PC-3 (cell line): ENCODE measurements around the gene TMEM229B. TPM values are rescaled to one million over a fixed set of nuclear protein-coding genes. Genes with fewer than 3 reads are reported as not detected.

Experiments used
- ATAC-seq: fragments of 200-7000 bp; cut with Tn5 transposase; 2 replicates; pipeline ENCODE4 v1.9.1; 2020; ENCODE audit warnings: mild to moderate bottlenecking, moderate library complexity
- BruUV-seq: library from RNA; stranded (reverse); fragments of 400-500 nt; replicated peaks from 2 replicates; lab custom pipeline; 2021; lab: Mats Ljungman, UMichigan
- CTCF ChIA-PET: fragments of 300-600 bp; sonication (Branson Sonifier 250); formaldehyde crosslinking; loops from one replicate; lab custom pipeline; 2022; ENCODE audit warnings: antibody characterized with exemption; lab: Charles Lee
- POLR2A ChIA-PET: fragments of 300-600 bp; sonication (Branson Sonifier 250); formaldehyde crosslinking; loops from one replicate; lab custom pipeline; 2022; ENCODE audit warnings: antibody characterized with exemption; ENCODE audit not compliant: unreplicated experiment; lab: Charles Lee
- DNase-seq: peaks from one replicate; pipeline ENCODE4 v3.0.0-alpha.2; 2015
- H2AFZ ChIP-seq: fragments of 300-600 bp; sonication (generic); 2 replicates; pipeline ENCODE4 v1.6.0; 2016; ENCODE audit warnings: antibody characterized with exemption, low read length
- H3F3A ChIP-seq: fragments of 300-600 bp; sonication (generic); one replicate; pipeline ENCODE4 v1.6.0; 2017; ENCODE audit warnings: antibody characterized with exemption, low read length, control low read depth, mild to moderate bottlenecking; ENCODE audit not compliant: unreplicated experiment
- H3K27ac ChIP-seq: fragments of 300-600 bp; sonication (generic); 2 replicates; pipeline ENCODE4 v1.5.1; 2016; ENCODE audit warnings: mild to moderate bottlenecking, low read length
- H3K27me3 ChIP-seq: fragments of 300-600 bp; sonication (generic); 2 replicates; pipeline ENCODE4 v1.6.1; 2016; ENCODE audit warnings: low read length, mixed read lengths
- H3K36me3 ChIP-seq: fragments of 300-600 bp; sonication (generic); 2 replicates; pipeline ENCODE4 v1.6.1; 2016; ENCODE audit warnings: low read depth, mixed run types, low read length, mixed read lengths
- H3K4me1 ChIP-seq: fragments of 300-600 bp; sonication (generic); 2 replicates; pipeline ENCODE4 v1.5.1; 2016; ENCODE audit warnings: low read length; ENCODE audit not compliant: insufficient read depth
- H3K4me2 ChIP-seq: fragments of 300-600 bp; sonication (generic); 2 replicates; pipeline ENCODE4 v1.6.0; 2016; ENCODE audit warnings: low read length
- H3K4me3 ChIP-seq: fragments of 300-600 bp; sonication (generic); 2 replicates; pipeline ENCODE4 v1.5.1; 2016; ENCODE audit warnings: mild to moderate bottlenecking, low read length, mixed read lengths
- H3K79me2 ChIP-seq: fragments of 300-600 bp; sonication (generic); 2 replicates; pipeline ENCODE4 v1.6.1; 2017; ENCODE audit warnings: low read length, mixed read lengths
- H3K9ac ChIP-seq: fragments of 300-600 bp; sonication (generic); 2 replicates; pipeline ENCODE4 v1.6.0; 2016; ENCODE audit warnings: mild to moderate bottlenecking, low read length
- H3K9me2 ChIP-seq: fragments of 300-600 bp; sonication (generic); replicated peaks from 2 replicates; pipeline ENCODE4 v1.6.1; 2016; ENCODE audit warnings: mixed run types, low read length, mixed read lengths
- H3K9me3 ChIP-seq: fragments of 300-600 bp; sonication (generic); 2 replicates; pipeline ENCODE4 v1.6.1; 2016; ENCODE audit warnings: low read length, mixed read lengths
- H4K20me1 ChIP-seq: fragments of 300-600 bp; sonication (generic); 2 replicates; pipeline ENCODE4 v1.6.1; 2016; ENCODE audit warnings: low read length, mixed read lengths
- EZH2 ChIP-seq: fragments of 300-600 bp; sonication (generic); IDR thresholded peaks from one replicate; pipeline ENCODE4 v1.6.1; 2017; ENCODE audit warnings: antibody characterized with exemption, mild to moderate bottlenecking, low read length; ENCODE audit not compliant: unreplicated experiment
- EZH2phosphoT487 ChIP-seq: fragments of 300-600 bp; sonication (generic); IDR thresholded peaks from 2 replicates; pipeline ENCODE4 v1.6.1; 2018; ENCODE audit warnings: mild to moderate bottlenecking, antibody characterized with exemption, low read length, borderline replicate concordance
- intact Hi-C: fragments of 100-400 bp; cut with micrococcal nuclease; formaldehyde crosslinking; loops from 2 replicates; pipeline ENCODE4 v1.9.0; 2023
- total RNA-seq: library from RNA; depleted of rRNA; stranded (reverse); fragments of >200 nt; gene quantifications from 2 replicates; pipeline ENCODE4 v1.2.3, GENCODE V29; 2014
- TF ChIP-seq, protein P1 (sequence below): fragments of 300-600 bp; sonication (generic); conservative IDR thresholded peaks from 2 replicates; pipeline ENCODE4 v1.5.1; 2017; ENCODE audit warnings: antibody characterized with exemption, low read depth, mild to moderate bottlenecking, low read length

Gene TMEM229B
- total RNA-seq, 1 experiment from 2014 or later = not detected

DNA sequence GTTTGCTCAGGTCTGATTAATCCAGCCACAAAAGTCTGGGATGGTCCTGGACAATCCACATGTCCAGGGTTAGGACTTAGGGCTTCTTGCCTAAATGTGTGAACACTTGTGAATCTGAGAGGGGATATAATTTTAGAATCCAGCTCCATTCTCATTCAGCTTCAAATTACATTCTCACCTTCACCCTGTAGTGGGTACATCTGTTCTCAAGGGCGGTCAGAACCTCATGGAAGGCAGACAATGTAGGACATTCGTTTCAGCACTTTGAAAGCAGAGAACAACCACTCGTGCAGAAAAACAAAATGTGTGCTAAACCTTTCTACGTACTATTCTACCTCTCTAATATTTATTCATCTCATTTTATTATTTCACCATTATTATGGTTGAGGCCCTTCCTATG, 1.2 kb downstream of the TMEM229B start:
- no peaks in the 10 kb centered on the region for H3K9me2 ChIP-seq
- no peaks in the 10 kb centered on the region for H3K4me1 ChIP-seq
- no peaks in the 10 kb centered on the region; the same call in 1 of the 2 replicates for H3K27me3 ChIP-seq
- H4K20me1 ChIP-seq = no peaks in the 10 kb centered on the region
- H3K4me2 ChIP-seq = no peak overlapping the region
- H3K9ac ChIP-seq = no peak overlapping the region
- no peak for ATAC-seq
- DNase-seq = no peak
- no peaks in the 10 kb centered on the region for H3F3A ChIP-seq
- H3K36me3 ChIP-seq = no peaks in the 10 kb centered on the region
- BruUV-seq = no TSS peak
- no peak overlapping the region for H3K27ac ChIP-seq
- ChIA-PET POLR2A (no interaction called here), CTCF (no interaction called here)
- no peak overlapping the region for H3K4me3 ChIP-seq
- no peak overlapping the region for H2AFZ ChIP-seq
- TF ChIP-seq EZH2phosphoT487 = no peak
- no peak for TF ChIP-seq EZH2
- TF ChIP-seq, protein P1, sequence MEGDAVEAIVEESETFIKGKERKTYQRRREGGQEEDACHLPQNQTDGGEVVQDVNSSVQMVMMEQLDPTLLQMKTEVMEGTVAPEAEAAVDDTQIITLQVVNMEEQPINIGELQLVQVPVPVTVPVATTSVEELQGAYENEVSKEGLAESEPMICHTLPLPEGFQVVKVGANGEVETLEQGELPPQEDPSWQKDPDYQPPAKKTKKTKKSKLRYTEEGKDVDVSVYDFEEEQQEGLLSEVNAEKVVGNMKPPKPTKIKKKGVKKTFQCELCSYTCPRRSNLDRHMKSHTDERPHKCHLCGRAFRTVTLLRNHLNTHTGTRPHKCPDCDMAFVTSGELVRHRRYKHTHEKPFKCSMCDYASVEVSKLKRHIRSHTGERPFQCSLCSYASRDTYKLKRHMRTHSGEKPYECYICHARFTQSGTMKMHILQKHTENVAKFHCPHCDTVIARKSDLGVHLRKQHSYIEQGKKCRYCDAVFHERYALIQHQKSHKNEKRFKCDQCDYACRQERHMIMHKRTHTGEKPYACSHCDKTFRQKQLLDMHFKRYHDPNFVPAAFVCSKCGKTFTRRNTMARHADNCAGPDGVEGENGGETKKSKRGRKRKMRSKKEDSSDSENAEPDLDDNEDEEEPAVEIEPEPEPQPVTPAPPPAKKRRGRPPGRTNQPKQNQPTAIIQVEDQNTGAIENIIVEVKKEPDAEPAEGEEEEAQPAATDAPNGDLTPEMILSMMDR = no peak
- no peaks in the 10 kb centered on the region for H3K9me3 ChIP-seq
- no peaks in the 10 kb centered on the region for H3K79me2 ChIP-seq
- intact Hi-C loops = no loop called here

DNA sequence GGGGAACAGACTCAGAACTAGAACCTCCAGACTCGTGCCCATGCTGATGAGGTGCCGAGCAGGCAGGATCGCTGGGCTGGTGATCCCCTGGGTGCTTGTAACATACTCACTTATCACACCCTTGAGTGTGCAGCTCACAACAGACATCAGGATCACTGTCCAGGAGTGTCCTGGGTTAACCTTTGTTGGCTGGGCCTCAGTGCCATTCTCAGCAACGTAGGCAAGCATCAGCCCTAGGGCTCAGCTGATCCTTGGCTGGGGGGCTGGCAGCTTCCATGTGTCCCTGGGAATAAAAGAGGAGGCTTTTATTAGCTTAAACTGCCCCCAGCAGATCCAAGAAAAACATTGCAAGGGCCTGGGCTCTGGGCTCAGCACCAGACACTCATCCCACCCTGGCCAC, 1.6 kb downstream of the TMEM229B start:
- CTCF ChIA-PET = no interaction called here
- BruUV-seq = no TSS peak
- Histone ChIP-seq H4K20me1 (no peaks in the 10 kb centered on the region), H3F3A (no peaks in the 10 kb centered on the region), H3K27me3 (no peaks in the 10 kb centered on the region; the same call in 1 of the 2 replicates), H3K9ac (no peak overlapping the region), H3K36me3 (no peaks in the 10 kb centered on the region), H3K9me3 (no peaks in the 10 kb centered on the region), H3K9me2 (no peaks in the 10 kb centered on the region), H3K79me2 (no peaks in the 10 kb centered on the region), H2AFZ (no peak overlapping the region), H3K4me1 (no peaks in the 10 kb centered on the region), H3K27ac (no peak overlapping the region), H3K4me2 (no peak overlapping the region), H3K4me3 (no peak overlapping the region)
- intact Hi-C loops = no loop called here
- POLR2A ChIA-PET = no interaction called here
- DNase-seq = no peak
- TF ChIP-seq, protein P1 = no peak
- TF ChIP-seq EZH2phosphoT487 (no peak), EZH2 (no peak)
- ATAC-seq = no peak

DNA sequence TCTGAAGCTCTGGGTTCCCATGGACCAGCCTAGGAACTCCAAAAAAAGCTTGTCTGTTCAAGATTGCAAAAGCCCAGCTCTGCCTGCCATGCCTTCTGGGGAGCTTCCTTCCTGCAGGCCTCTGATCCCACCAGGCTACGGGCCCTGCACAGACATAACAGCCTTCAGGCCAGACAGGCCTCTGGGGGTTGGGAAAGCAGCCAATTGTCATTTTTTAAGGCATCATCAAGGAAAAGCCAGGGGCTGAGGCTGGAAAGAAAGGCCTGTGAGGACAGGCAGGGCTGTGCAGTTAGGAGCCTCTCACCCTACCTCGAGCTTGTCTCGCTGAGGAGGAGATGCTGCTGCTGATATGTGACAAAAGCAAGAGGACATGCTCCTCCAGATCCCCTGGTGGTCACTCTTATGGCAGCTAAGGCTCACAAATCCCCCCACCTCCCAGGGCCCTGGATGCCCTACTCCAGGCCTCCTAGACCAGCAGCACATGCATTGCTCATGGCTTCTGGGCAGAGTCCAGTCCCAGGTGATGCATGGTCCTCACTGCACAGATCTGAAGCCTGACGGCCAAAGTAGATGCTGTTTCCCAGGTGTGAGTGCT, 2.9 kb downstream of the TMEM229B start:
- Histone ChIP-seq H3K27ac (no peak overlapping the region), H3K9ac (no peak overlapping the region), H3K9me2 (no peaks in the 10 kb centered on the region), H4K20me1 (no peaks in the 10 kb centered on the region), H3K36me3 (no peaks in the 10 kb centered on the region), H3K4me2 (no peak overlapping the region), H3K9me3 (no peaks in the 10 kb centered on the region), H2AFZ (no peak overlapping the region), H3K4me1 (no peaks in the 10 kb centered on the region), H3K27me3 (no peaks in the 10 kb centered on the region), H3K79me2 (no peaks in the 10 kb centered on the region), H3F3A (no peaks in the 10 kb centered on the region), H3K4me3 (no peak overlapping the region)
- TF ChIP-seq, protein P1 = no peak
- TF ChIP-seq EZH2 = no peak
- TF ChIP-seq EZH2phosphoT487 = no peak
- ChIA-PET POLR2A (no interaction called here), CTCF (interaction anchor here (1.0 kb wide), 1 partner anchor 58 kb away, joined by 3 read pairs; no protein-coding TSS in a partner anchor)
- DNase-seq = no peak
- intact Hi-C loops = no loop called here
- no TSS peak for BruUV-seq
- no peak for ATAC-seq
